Activated B cell treated with CpG ODN at 0.5 μM for 24 hours (primary cell): ENCODE measurements around the gene PYGB. TPM values are rescaled to one million over a fixed set of nuclear protein-coding genes. Genes with fewer than 3 reads are reported as not detected.

Source experiments
- ATAC-seq: fragments of 200-7000 bp; cut with Tn5 transposase; one replicate; pipeline ENCODE4 v1.10.0; 2021; ENCODE audit warnings: low read depth, mild to moderate bottlenecking, moderate library complexity
- CTCF ChIA-PET: fragments of 350-600 bp; sonication (Branson Sonifier 250); formaldehyde crosslinking; loops from one replicate; lab custom pipeline; 2021; ENCODE audit warnings: antibody characterized with exemption; lab: Charles Lee
- POLR2A ChIA-PET: fragments of 350-600 bp; sonication (Branson Sonifier 250); formaldehyde crosslinking; loops from one replicate; lab custom pipeline; 2021; ENCODE audit warnings: antibody characterized with exemption; lab: Charles Lee
- DNase-seq: peaks from one replicate; pipeline ENCODE4 v3.0.0; 2022
- H3K27ac Mint-ChIP-seq: one replicate; pipeline ENCODE4 v1.8.0; 2020; ENCODE audit warnings: mixed read lengths
- H3K27me3 Mint-ChIP-seq: one replicate; pipeline ENCODE4 v1.8.0; 2021; ENCODE audit warnings: mixed read lengths
- H3K36me3 Mint-ChIP-seq: one replicate; pipeline ENCODE4 v1.8.0; 2021; ENCODE audit warnings: low read depth, mixed read lengths
- H3K4me1 Mint-ChIP-seq: one replicate; pipeline ENCODE4 v1.8.0; 2021; ENCODE audit warnings: mixed read lengths
- H3K4me3 Mint-ChIP-seq: one replicate; pipeline ENCODE4 v1.8.0; 2020; ENCODE audit warnings: mild to moderate bottlenecking, mixed read lengths
- H3K9me3 Mint-ChIP-seq: one replicate; pipeline ENCODE4 v1.8.0; 2020; ENCODE audit warnings: mixed read lengths
- intact Hi-C: fragments of 100-400 bp; cut with micrococcal nuclease; formaldehyde crosslinking; loops from one replicate; pipeline ENCODE4 v1.15.1; 2024
- total RNA-seq: library from RNA; stranded (reverse); gene quantifications from 2 replicates; pipeline ENCODE4 v1.2.3, GENCODE V29; 2022
- TF ChIP-seq, protein P1 (sequence below): fragments of 200-600 bp; IDR thresholded peaks from one replicate; pipeline ENCODE4 v1.8.0; 2022; ENCODE audit warnings: antibody characterized with exemption, mild to moderate bottlenecking

Gene PYGB
- total RNA-seq, 1 donor from 2014 or later, result 23.5 TPM

DNA sequence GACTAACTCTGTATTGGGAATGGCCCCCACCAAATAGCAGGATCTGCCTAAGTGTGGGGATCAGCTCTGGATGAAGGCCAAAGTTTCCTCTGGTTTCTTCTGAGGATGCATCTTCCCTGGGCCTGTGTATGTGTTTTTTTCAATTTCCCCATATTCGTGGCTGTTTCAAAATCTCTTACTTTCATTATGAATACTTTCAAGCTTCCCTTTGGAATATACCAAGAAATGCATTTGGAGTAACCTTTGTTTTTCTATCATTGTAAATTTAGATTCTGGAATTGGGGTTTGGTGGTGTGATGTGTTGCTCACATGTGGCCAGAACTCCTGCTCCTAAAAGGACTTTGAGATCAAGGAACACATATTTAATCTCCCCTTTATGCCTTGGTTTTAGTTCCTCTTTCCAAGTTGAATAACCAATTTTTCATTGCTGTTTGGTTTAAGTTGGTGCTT, 44.0 kb upstream of the PYGB start:
- Mint-ChIP-seq H3K27me3 (no peaks in the 10 kb centered on the region), H3K27ac (peak overlapping the region; percentile 44), H3K4me3 (peak overlapping the region; percentile 67), H3K9me3 (no peaks in the 10 kb centered on the region), H3K4me1 (peaks cover 20% of the 10 kb centered on the region), H3K36me3 (no peaks in the 10 kb centered on the region)
- POLR2A ChIA-PET, result interaction anchor here (1.7 to 1.8 kb wide), 2 partner anchors 9 to 44 kb away, joined by 6 to 9 read pairs; partner anchors contain the start of genes ENTPD6 and PYGB
- DNase-seq, result no peak
- CTCF ChIA-PET, result interaction anchor here (1.2 kb wide), 1 partner anchor 44 kb away, joined by 3 read pairs; the partner anchor contains the start of gene PYGB
- TF ChIP-seq, protein P1, sequence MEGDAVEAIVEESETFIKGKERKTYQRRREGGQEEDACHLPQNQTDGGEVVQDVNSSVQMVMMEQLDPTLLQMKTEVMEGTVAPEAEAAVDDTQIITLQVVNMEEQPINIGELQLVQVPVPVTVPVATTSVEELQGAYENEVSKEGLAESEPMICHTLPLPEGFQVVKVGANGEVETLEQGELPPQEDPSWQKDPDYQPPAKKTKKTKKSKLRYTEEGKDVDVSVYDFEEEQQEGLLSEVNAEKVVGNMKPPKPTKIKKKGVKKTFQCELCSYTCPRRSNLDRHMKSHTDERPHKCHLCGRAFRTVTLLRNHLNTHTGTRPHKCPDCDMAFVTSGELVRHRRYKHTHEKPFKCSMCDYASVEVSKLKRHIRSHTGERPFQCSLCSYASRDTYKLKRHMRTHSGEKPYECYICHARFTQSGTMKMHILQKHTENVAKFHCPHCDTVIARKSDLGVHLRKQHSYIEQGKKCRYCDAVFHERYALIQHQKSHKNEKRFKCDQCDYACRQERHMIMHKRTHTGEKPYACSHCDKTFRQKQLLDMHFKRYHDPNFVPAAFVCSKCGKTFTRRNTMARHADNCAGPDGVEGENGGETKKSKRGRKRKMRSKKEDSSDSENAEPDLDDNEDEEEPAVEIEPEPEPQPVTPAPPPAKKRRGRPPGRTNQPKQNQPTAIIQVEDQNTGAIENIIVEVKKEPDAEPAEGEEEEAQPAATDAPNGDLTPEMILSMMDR, result no peak
- peak; percentile 37 for ATAC-seq
- intact Hi-C loops, result no loop called here

DNA sequence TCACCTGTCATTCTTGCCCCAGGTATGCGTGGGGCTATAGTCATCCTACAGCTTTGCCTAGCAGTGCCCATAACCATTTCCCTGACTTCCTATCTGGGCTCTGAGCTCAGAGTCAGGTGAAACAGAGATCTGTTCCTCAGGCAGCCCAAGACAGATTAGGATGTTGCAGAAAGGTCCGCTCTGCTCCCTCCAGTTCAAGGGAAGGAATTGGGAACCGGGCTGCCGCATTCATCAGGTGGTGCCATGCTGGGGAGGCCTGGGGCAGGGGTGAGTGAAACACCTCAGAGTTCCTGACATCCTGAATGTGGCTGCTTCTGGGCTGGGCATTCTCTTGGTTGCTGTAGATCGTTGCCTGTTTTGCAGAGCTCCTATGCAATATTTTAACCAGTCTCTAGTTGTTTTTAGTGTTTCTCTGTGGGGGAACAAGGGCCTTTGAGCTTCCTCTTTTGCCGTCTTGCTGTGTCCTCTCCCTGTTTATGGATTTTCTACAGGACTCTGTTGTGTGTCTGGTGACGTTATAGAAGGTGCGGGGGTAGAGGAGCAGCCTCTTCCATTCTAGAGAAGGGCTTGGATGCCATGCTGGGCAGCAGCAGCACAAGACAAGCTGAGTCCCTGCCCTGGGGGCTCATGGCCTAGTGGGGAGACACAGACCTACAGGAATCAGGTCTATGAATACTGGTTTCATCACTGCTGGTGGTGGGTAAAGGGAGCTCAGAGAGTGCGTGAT, 43.2 kb upstream of the PYGB start:
- ChIA-PET CTCF (interaction anchor here (1.2 kb wide), 1 partner anchor 43 kb away, joined by 3 read pairs; the partner anchor contains the start of gene PYGB), POLR2A (interaction anchor here (1.7 to 1.8 kb wide), 2 partner anchors 9 to 43 kb away, joined by 6 to 9 read pairs; partner anchors contain the start of genes ENTPD6 and PYGB)
- no peaks in the 10 kb centered on the region for H3K27me3 Mint-ChIP-seq
- peaks cover 3% of the 10 kb centered on the region for H3K36me3 Mint-ChIP-seq
- ATAC-seq, result no peak
- TF ChIP-seq, protein P1, result no peak
- no peak for DNase-seq
- peaks cover 20% of the 10 kb centered on the region for H3K4me1 Mint-ChIP-seq
- H3K4me3 Mint-ChIP-seq, result no peak overlapping the region
- intact Hi-C loops, result no loop called here
- no peak overlapping the region for H3K27ac Mint-ChIP-seq
- H3K9me3 Mint-ChIP-seq, result no peaks in the 10 kb centered on the region

DNA sequence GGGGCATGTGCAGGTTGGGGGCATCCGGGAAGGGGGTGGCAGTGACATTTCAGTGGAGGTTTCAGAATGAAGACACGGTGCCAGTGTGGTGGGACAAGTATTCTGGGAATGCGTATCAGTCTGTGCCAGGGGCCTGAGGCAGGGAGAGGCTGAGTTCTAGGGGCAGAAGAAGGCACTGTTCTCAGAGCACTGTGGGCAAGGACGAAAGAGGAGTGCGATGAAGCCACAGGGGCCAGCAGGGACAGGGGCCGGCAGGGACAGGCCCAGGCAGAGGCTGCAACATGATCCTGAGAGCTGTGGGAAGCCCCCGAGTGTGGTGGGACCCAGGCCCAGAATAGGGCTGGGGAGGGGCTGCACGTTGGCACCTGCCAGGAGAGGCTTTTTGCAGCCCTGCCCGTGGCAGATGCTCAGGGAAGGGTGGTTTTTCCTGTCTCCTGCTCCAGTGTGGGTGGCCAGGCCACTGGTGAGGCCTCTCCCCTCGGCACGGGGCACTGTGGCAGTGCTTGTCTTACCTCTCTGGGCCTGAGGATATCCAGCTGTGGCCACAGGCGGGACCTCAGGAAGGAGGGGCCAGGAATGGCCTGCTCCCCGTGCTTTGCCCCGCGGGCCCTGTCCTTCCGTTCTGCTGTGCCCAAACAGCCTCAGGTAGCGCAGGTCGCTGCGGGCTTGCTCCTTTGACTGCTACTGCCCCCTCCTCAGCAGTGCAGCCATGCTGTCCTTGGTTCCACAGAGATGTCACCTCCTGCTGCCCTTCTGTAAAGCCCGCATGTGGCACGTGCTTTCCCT, 42.4 kb upstream of the PYGB start:
- intact Hi-C loops, result no loop called here
- TF ChIP-seq, protein P1, result no peak
- no peaks in the 10 kb centered on the region for H3K27me3 Mint-ChIP-seq
- ATAC-seq (no peak), DNase-seq (no peak)
- H3K4me3 Mint-ChIP-seq, result no peak overlapping the region
- ChIA-PET POLR2A (no interaction called here), CTCF (no interaction called here)
- peaks cover 10% of the 10 kb centered on the region for H3K36me3 Mint-ChIP-seq
- H3K27ac Mint-ChIP-seq, result no peak overlapping the region
- H3K4me1 Mint-ChIP-seq, result peaks cover 20% of the 10 kb centered on the region
- no peaks in the 10 kb centered on the region for H3K9me3 Mint-ChIP-seq

DNA sequence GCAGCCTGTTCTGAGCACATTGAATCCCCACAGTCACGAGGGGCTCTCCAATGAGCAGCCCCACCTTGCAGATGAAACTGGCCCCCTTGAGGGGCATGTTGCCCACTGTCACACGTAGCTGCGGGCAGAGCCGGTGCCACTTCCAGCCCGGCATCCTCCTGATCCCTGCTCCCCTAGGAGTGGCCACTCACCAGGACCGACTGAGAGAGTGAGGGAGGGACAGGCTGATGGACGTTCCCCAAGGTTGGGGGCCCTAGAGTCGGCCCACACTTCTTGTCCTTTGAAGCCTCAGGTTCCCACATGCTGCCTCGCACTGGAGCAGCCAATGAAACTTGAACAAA, 41.9 kb upstream of the PYGB start:
- Mint-ChIP-seq H3K9me3 (no peaks in the 10 kb centered on the region), H3K27ac (no peak overlapping the region), H3K27me3 (no peaks in the 10 kb centered on the region), H3K36me3 (peaks cover 13% of the 10 kb centered on the region), H3K4me1 (peaks cover 20% of the 10 kb centered on the region), H3K4me3 (no peak overlapping the region)
- TF ChIP-seq, protein P1, result no peak
- intact Hi-C loops, result no loop called here
- DNase-seq (no peak), ATAC-seq (no peak)
- ChIA-PET CTCF (no interaction called here), POLR2A (no interaction called here)

DNA sequence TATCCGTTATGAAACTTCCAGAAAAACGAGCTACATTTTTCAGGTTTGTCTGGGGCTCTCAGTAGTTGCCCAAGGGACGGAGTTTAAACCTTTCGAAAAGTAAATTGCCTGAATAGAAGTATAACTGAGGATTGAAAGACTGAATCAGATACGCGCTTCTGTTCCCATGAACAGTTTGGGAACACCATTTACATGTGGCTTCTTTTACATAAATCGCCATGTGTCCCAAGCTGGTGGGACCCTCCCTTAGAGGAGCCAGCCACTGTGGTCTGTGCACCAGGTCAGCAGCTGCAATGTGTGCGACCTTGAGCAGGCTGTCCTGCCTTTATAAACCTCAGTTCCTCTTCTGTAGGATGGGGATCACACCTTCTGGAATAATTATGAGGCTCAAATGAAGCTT, 41.3 kb upstream of the PYGB start:
- no peak for DNase-seq
- intact Hi-C loops, result no loop called here
- no peak overlapping the region for H3K4me3 Mint-ChIP-seq
- H3K36me3 Mint-ChIP-seq, result peaks cover 19% of the 10 kb centered on the region
- TF ChIP-seq, protein P1, result no peak
- ChIA-PET POLR2A (no interaction called here), CTCF (no interaction called here)
- H3K27me3 Mint-ChIP-seq, result no peaks in the 10 kb centered on the region
- peaks cover 20% of the 10 kb centered on the region for H3K4me1 Mint-ChIP-seq
- H3K9me3 Mint-ChIP-seq, result no peaks in the 10 kb centered on the region
- no peak overlapping the region for H3K27ac Mint-ChIP-seq
- ATAC-seq, result no peak
